Keratinocyte (primary cell): ENCODE measurements around the gene SREBF2.
A peak's percentile ranks its signal among the peaks of the same experiment; 100 is the strongest.

Source experiments
- CTCF ChIP-seq, 3 experiments: IDR thresholded peaks in 1 of 3; conservative IDR thresholded peaks in 1 of 3; optimal IDR thresholded peaks in 1 of 3; 2 replicates in 2 of 3; 3 replicates in 1 of 3; pipeline versions ENCODE3 to v1.5.1; 2011; ENCODE audit warnings: low read length in 3 of 3, mild to moderate bottlenecking in 3 of 3, moderate library complexity in 2 of 3, control low read depth in 1 of 3, inconsistent platforms in 1 of 3; ENCODE audit not compliant: insufficient read depth in 2 of 3; ENCODE audit errors: extremely low read depth in 1 of 3
- EZH2 ChIP-seq: IDR thresholded peaks from one replicate; pipeline ENCODE4 v1.6.1; 2012; ENCODE audit warnings: inconsistent platforms, mild to moderate bottlenecking, low read length, moderate library complexity

DNA sequence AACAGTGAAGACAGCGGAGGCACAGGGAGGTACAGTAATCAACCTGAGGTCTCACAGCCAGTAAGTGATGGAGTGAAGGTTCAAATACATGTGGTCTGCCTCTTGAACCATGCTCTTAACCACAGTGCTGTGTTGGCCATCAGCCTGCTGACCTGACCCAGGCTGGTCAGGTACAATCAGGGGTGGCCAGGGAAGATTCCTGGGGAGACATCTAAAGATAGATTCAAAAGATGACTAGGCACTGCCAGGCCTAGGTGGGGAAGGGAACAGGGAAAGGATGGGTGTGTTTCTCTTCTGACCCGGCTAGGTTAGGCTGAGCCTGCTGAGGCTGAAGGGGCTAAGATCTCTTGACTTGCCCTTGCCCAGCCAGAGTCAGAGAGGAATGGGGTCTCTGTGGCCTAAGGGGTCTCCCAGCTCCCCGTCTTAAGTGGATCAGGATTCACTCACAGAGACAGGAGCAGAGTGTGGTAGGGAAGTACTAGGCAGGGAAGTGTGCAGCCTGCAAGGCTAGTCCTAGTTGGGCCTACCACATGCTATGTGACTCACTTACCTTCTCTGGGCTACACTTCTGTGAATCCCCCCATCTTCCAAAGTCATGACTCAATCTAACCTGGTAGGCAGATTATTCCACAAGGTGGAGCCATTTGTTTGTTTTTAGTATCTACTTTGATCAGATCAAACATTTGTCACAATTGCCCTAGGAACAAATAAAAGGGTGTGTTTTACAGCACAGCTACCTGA is 10.4 kb upstream of the SREBF2 start:
- TF ChIP-seq CTCF (optimal IDR thresholded peaks at IDR 0.05 in 1 of 3, IDR thresholded peaks at IDR 0.05 in 1 of 3, conservative IDR thresholded peaks at IDR 0.05 in 1 of 3; ENCODE audit: extremely low read depth in 1 of 3, insufficient read depth in 2 of 3, low read length in 3 of 3), result peak; percentile 51 to 73 (median 55)
- TF ChIP-seq EZH2, result no peak
